PFSK-1 (cell line): ENCODE measurements around the gene F2R.

Experiments
- FOXP2 ChIP-seq: optimal IDR thresholded peaks from 2 replicates; pipeline ENCODE3; 2011; ENCODE audit warnings: borderline replicate concordance, control low read depth, inconsistent platforms; ENCODE audit not compliant: insufficient read depth; ENCODE audit errors: extremely low read length, extremely low read depth
- POLR2AphosphoS5 ChIP-seq: IDR thresholded peaks from 2 replicates; pipeline ENCODE4 v1.6.1; 2012; ENCODE audit warnings: low read depth, mild to moderate bottlenecking, control low read depth, low read length, moderate library complexity
- REST ChIP-seq, 2 experiments: IDR thresholded peaks; 2 replicates each; pipeline versions ENCODE4 v1.6.1 to v1.8.0; 2011 to 2012; ENCODE audit warnings: low read depth in 2 of 2, low read length in 2 of 2, control low read depth in 1 of 2, inconsistent platforms in 1 of 2, mild to moderate bottlenecking in 1 of 2, moderate library complexity in 1 of 2; ENCODE audit not compliant: insufficient read depth in 1 of 2
- SIN3A ChIP-seq: IDR thresholded peaks from 2 replicates; pipeline ENCODE4 v1.6.1; 2012; ENCODE audit warnings: mild to moderate bottlenecking, low read length, moderate library complexity, borderline replicate concordance; ENCODE audit not compliant: insufficient read depth
- TAF1 ChIP-seq: IDR thresholded peaks from 2 replicates; pipeline ENCODE4 v1.6.1; 2012; ENCODE audit warnings: low read length, control low read depth, borderline replicate concordance; ENCODE audit not compliant: insufficient read depth

DNA sequence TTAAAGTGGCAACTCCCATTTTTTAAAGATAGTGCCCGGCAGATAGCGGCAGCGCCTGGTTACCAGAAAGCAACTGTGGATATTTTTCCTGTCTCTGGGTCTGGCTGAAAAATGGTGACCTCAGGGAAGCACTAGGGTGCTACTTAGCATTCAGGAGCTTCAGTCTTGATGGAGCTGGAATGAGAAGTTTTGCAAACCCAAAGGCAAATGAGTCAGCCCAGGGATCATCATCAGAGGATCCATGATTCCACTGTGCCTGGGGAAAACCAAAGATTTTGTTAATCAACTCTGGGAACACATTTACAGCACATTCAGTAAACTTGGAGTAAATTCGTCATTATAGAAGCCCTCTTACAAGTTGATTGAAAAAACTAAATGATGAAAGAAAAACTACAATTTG, 26.7 kb downstream of the F2R start:
- TF ChIP-seq POLR2AphosphoS5 = no peak
- no peak for TF ChIP-seq TAF1
- no peak for TF ChIP-seq REST (IDR thresholded peaks at IDR 0.05; ENCODE audit: insufficient read depth in 1 of 2, low read depth in 2 of 2, low read length in 2 of 2)
- no peak for TF ChIP-seq SIN3A
- TF ChIP-seq FOXP2 = no peak
